NB4 (cell line): Measurements from ENCODE around the gene JPH3.

Experiments
- POLR2A ChIP-seq: IDR thresholded peaks from 2 replicates; pipeline ENCODE4 v1.6.1; 2011; ENCODE audit warnings: mild to moderate bottlenecking; ENCODE audit not compliant: insufficient read length; ENCODE audit errors: extremely low read depth
- TF ChIP-seq, protein P1 (sequence below): IDR thresholded peaks from one replicate; pipeline ENCODE4 v1.5.1; 2012; ENCODE audit warnings: low read depth, low read length

- TF ChIP-seq, protein P1, sequence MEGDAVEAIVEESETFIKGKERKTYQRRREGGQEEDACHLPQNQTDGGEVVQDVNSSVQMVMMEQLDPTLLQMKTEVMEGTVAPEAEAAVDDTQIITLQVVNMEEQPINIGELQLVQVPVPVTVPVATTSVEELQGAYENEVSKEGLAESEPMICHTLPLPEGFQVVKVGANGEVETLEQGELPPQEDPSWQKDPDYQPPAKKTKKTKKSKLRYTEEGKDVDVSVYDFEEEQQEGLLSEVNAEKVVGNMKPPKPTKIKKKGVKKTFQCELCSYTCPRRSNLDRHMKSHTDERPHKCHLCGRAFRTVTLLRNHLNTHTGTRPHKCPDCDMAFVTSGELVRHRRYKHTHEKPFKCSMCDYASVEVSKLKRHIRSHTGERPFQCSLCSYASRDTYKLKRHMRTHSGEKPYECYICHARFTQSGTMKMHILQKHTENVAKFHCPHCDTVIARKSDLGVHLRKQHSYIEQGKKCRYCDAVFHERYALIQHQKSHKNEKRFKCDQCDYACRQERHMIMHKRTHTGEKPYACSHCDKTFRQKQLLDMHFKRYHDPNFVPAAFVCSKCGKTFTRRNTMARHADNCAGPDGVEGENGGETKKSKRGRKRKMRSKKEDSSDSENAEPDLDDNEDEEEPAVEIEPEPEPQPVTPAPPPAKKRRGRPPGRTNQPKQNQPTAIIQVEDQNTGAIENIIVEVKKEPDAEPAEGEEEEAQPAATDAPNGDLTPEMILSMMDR, result no peak
- TF ChIP-seq POLR2A, result no peak
Measured at GRCh38 chr16:87603684-87604633, 1.7 kb downstream of the JPH3 start.
